Measurements from ENCODE around the gene AP3B1. TPM values are rescaled to one million over a fixed set of nuclear protein-coding genes. Genes with fewer than 3 reads are reported as not detected.

AP3B1 gene
- total RNA-seq, 5 donors from 2014 or later (not counting 1 experiment from before 2014, with no cell fraction given): 26.2 to 40.8 (median 31.4) TPM

DNA sequence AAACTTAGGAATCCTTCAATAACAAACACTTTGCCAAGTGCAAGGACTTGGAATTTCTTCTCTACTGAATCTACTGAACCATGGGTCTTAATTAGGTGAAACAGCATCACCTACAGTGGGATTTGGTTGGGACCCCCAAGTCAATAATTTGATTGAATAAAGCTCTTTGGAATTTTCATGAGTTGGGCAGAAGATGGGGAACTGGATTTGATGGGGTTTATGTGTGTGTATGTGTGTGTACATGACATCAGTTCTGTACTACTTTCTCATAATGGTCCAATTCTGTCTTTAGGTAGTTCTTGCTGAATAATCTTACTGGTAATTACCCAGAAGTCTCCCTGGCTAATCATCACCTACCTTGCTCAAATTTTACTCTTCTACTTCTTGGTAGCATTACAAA, 319.9 kb downstream of the AP3B1 start:
- DNase-seq: no peak
- Mint-ChIP-seq H3K27me3 (peaks cover 50 to 68% of the 10 kb centered on the region in 2 donors), H3K9me3 (no peaks in the 10 kb centered on the region), H3K36me3 (no peaks in the 10 kb centered on the region), H3K4me1 (peaks cover 13 to 20% (median 14%) of the 10 kb centered on the region in 3 donors), H3K4me3 (no peak overlapping the region), H3K27ac (no peak overlapping the region)
- H3K4me3 ChIP-seq (ENCODE audit: control insufficient read depth in 1 of 2, extremely low read depth in 1 of 2, low read length in 1 of 2): no peak overlapping the region
- peaks cover 28 to 29% of the 10 kb centered on the region in 2 experiments for H3K27me3 ChIP-seq (replicated peaks in 1 of 2; ENCODE audit: control insufficient read depth in 2 of 2, extremely low read depth in 1 of 2, insufficient read depth in 2 of 2, low read length in 1 of 2)
- CTCF ChIA-PET: no interaction called here
- ATAC-seq (replicated peaks in 1 of 4): no peak
- no peaks in the 10 kb centered on the region for H3K36me3 ChIP-seq (ENCODE audit: control insufficient read depth in 2 of 2, extremely low read depth in 1 of 2, insufficient read depth in 1 of 2, low read length in 1 of 2)
- no peaks in the 10 kb centered on the region for H3K9me3 ChIP-seq
- POLR2A ChIA-PET: no interaction called here
- H3K4me1 ChIP-seq (ENCODE audit: control insufficient read depth in 1 of 2, extremely low read depth in 1 of 2, insufficient read depth in 2 of 2, low read length in 2 of 2): peaks cover 0 to 15% of the 10 kb centered on the region in 2 experiments
- H3K27ac ChIP-seq (ENCODE audit: low read length): no peak overlapping the region

DNA sequence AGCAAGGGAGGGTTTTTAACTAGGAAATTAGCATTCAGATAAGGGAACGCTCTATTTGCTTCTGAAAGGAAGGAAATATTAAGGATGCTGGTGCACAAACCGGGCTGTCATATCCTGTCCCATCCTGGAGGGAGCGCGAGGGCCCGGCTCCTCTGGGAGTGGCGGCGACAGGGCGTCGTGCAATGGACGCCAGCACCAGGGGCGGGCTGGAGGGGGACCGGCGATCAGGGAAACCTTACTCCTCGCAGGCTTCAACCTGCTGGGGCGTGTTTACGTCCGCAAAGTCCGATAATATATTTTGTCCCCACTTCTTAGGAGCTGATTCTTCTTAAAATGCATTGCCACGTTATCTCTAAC, 321.3 kb downstream of the AP3B1 start:
- ChIA-PET POLR2A (no interaction called here), CTCF (no interaction called here)
- H3K27me3 ChIP-seq (replicated peaks in 1 of 2; ENCODE audit: control insufficient read depth in 2 of 2, extremely low read depth in 1 of 2, insufficient read depth in 2 of 2, low read length in 1 of 2): peaks cover 28 to 31% of the 10 kb centered on the region in 2 experiments
- no peaks in the 10 kb centered on the region for H3K9me3 Mint-ChIP-seq
- H3K27ac Mint-ChIP-seq: no peak overlapping the region
- DNase-seq: no peak
- 15% methylated on average over 15 of the region's 19 CpGs for WGBS (ENCODE audit: insufficient coverage)
- no peak overlapping the region for H3K27ac ChIP-seq (ENCODE audit: low read length)
- peaks cover 0 to 15% of the 10 kb centered on the region in 2 experiments for H3K4me1 ChIP-seq (ENCODE audit: control insufficient read depth in 1 of 2, extremely low read depth in 1 of 2, insufficient read depth in 2 of 2, low read length in 2 of 2)
- peak overlapping the region; percentile 59 to 67 (median 64) for H3K4me3 Mint-ChIP-seq
- H3K27me3 Mint-ChIP-seq: peaks cover 56 to 67% of the 10 kb centered on the region in 2 donors
- no peaks in the 10 kb centered on the region for H3K9me3 ChIP-seq
- ATAC-seq (replicated peaks in 1 of 4): peak in 1 of 4 experiments; percentile 27
- H3K36me3 Mint-ChIP-seq: no peaks in the 10 kb centered on the region
- peak overlapping the region in 1 of 2 donors; percentile 55 for H3K4me3 ChIP-seq (ENCODE audit: control insufficient read depth in 1 of 2, extremely low read depth in 1 of 2, low read length in 1 of 2)
- H3K36me3 ChIP-seq (ENCODE audit: control insufficient read depth in 2 of 2, extremely low read depth in 1 of 2, insufficient read depth in 1 of 2, low read length in 1 of 2): no peaks in the 10 kb centered on the region
- peaks cover 13 to 20% (median 14%) of the 10 kb centered on the region in 3 donors for H3K4me1 Mint-ChIP-seq

DNA sequence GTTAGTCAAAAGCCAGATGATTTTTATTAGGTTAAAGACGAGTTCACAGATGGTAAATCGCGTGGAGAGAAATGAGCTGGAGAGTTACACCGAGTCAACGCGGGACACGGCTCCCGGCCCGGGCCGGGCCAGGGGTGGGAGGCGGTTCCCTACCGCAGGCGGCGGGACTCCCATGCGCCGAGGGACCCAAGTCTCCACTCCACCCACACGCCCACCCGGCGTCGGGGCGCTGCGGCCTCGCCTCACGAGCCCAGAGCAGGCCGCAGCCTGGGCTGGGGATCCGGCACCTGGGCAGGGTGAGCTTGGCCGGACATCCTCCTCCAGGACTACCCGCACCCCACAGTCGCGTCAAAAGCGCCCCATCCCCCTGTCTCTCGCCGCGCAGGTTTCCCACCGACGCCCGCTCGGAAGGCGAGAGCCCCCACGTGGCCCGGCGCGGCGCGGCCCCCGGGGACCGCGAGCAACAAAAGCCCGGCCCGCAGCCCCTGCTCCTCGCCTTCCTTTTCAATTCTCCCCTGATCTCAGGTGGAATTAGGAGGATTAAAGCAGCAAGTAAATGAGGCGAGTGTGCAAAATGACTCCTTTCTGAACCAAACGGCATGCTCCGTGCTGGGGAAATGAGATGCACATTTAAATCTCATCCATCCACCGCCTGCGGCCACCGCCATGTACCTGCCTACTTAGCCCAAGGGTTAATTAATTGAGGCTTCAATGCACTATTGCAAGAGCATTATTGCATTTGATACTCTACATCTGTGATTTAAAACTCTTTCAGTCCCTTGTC, 321.8 kb downstream of the AP3B1 start:
- Mint-ChIP-seq H3K36me3 (no peaks in the 10 kb centered on the region), H3K9me3 (no peaks in the 10 kb centered on the region), H3K27ac (no peak overlapping the region), H3K4me3 (peak overlapping the region; percentile 59 to 67 (median 64)), H3K27me3 (peaks cover 55 to 68% of the 10 kb centered on the region in 2 donors), H3K4me1 (peaks cover 13 to 20% (median 14%) of the 10 kb centered on the region in 3 donors)
- peak overlapping the region in 1 of 2 donors; percentile 55 for H3K4me3 ChIP-seq (ENCODE audit: control insufficient read depth in 1 of 2, extremely low read depth in 1 of 2, low read length in 1 of 2)
- ChIA-PET POLR2A (no interaction called here), CTCF (no interaction called here)
- ATAC-seq (replicated peaks in 1 of 4) (peak; percentile 31 to 69 (median 58)), DNase-seq (peak in 10 of 35 experiments; percentile 5 to 29 (median 10))
- H3K36me3 ChIP-seq (ENCODE audit: control insufficient read depth in 2 of 2, extremely low read depth in 1 of 2, insufficient read depth in 1 of 2, low read length in 1 of 2): no peaks in the 10 kb centered on the region
- H3K9me3 ChIP-seq: no peaks in the 10 kb centered on the region
- H3K4me1 ChIP-seq (ENCODE audit: control insufficient read depth in 1 of 2, extremely low read depth in 1 of 2, insufficient read depth in 2 of 2, low read length in 2 of 2): peaks cover 0 to 15% of the 10 kb centered on the region in 2 experiments
- H3K27me3 ChIP-seq (replicated peaks in 1 of 2; ENCODE audit: control insufficient read depth in 2 of 2, extremely low read depth in 1 of 2, insufficient read depth in 2 of 2, low read length in 1 of 2): peaks cover 28 to 31% of the 10 kb centered on the region in 2 experiments
- 4% methylated on average over 20 of the region's 57 CpGs for WGBS (ENCODE audit: insufficient coverage)
- no peak overlapping the region for H3K27ac ChIP-seq (ENCODE audit: low read length)

DNA sequence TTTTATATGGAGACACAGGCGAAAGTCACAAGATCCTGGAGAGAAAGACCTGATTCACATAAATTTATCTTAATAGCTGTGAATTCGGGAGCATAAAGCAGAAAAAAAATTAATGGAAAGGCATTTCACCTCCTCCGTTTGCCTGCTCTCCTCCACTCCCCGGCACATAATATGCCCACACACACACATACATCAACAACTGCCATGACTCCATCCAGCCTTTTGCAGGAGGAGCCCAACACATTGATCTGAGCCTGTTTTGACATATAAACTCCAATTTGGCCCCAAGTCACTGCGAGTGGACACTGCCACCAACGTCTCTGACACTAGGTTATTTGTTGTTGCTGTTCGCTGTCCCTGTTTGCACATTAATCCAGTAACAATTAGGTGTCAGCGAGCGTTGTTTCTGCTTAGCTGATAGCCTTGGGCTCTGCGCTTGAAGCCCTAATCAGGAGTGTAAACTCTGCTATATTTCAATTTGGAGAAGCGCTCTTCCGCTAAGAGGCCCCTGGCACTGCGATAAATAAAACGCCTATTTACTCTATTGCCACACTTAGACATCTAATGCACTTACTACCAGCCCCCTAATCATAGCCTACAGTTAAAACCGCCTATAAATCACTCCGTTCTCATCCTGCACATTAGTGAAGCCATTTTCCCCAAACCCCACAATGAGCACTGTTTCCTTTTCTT, 322.6 kb downstream of the AP3B1 start:
- Mint-ChIP-seq H3K27me3 (peaks cover 52 to 66% of the 10 kb centered on the region in 2 donors), H3K36me3 (no peaks in the 10 kb centered on the region), H3K4me3 (peak overlapping the region; percentile 6 to 64 (median 39)), H3K4me1 (peaks cover 13 to 20% (median 14%) of the 10 kb centered on the region in 3 donors), H3K9me3 (no peaks in the 10 kb centered on the region), H3K27ac (no peak overlapping the region)
- no peaks in the 10 kb centered on the region for H3K36me3 ChIP-seq (ENCODE audit: control insufficient read depth in 2 of 2, extremely low read depth in 1 of 2, insufficient read depth in 1 of 2, low read length in 1 of 2)
- H3K4me3 ChIP-seq (ENCODE audit: control insufficient read depth in 1 of 2, extremely low read depth in 1 of 2, low read length in 1 of 2): peak overlapping the region in 1 of 2 donors; percentile 55
- no peak for DNase-seq
- peak in 1 of 4 experiments; percentile 16 for ATAC-seq (replicated peaks in 1 of 4)
- ChIA-PET POLR2A (interaction anchor here in 1 of 2 donors (0.6 kb wide), 1 partner anchor 95 kb away, joined by 3 read pairs; no protein-coding TSS in a partner anchor), CTCF (no interaction called here)
- no peak overlapping the region for H3K27ac ChIP-seq (ENCODE audit: low read length)
- peaks cover 0 to 15% of the 10 kb centered on the region in 2 experiments for H3K4me1 ChIP-seq (ENCODE audit: control insufficient read depth in 1 of 2, extremely low read depth in 1 of 2, insufficient read depth in 2 of 2, low read length in 2 of 2)
- 37% methylated on average over 12 of the region's 16 CpGs for WGBS (ENCODE audit: insufficient coverage)
- H3K27me3 ChIP-seq (replicated peaks in 1 of 2; ENCODE audit: control insufficient read depth in 2 of 2, extremely low read depth in 1 of 2, insufficient read depth in 2 of 2, low read length in 1 of 2): peaks cover 28 to 31% of the 10 kb centered on the region in 2 experiments
- H3K9me3 ChIP-seq: no peaks in the 10 kb centered on the region

DNA sequence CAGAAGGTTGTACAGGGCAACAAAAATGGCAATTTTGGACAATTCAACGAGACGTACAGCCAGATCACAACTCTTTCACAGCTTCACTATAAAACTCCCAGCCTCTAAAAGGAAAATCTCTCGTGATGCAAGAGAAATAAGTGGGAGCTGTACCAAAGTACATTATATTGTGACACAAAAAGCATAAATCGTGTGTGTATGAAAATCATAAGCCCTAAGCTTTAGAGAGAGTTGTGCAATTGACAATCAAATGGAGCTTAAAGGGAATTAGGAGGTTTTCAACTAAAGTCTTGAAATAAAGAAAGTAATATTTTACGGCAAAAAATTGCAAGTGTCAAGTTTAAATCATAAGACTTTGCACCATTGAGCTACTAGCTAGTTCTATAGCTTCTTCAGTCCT, 323.6 kb downstream of the AP3B1 start:
- DNase-seq: no peak
- Histone ChIP-seq H3K27ac (ENCODE audit: low read length) (no peak overlapping the region), H3K9me3 (no peaks in the 10 kb centered on the region), H3K27me3 (replicated peaks in 1 of 2; ENCODE audit: control insufficient read depth in 2 of 2, extremely low read depth in 1 of 2, insufficient read depth in 2 of 2, low read length in 1 of 2) (peaks cover 30 to 35% of the 10 kb centered on the region in 2 experiments), H3K4me1 (ENCODE audit: control insufficient read depth in 1 of 2, extremely low read depth in 1 of 2, insufficient read depth in 2 of 2, low read length in 2 of 2) (peaks cover 0 to 15% of the 10 kb centered on the region in 2 experiments), H3K4me3 (ENCODE audit: control insufficient read depth in 1 of 2, extremely low read depth in 1 of 2, low read length in 1 of 2) (no peak overlapping the region), H3K36me3 (ENCODE audit: control insufficient read depth in 2 of 2, extremely low read depth in 1 of 2, insufficient read depth in 1 of 2, low read length in 1 of 2) (no peaks in the 10 kb centered on the region)
- ChIA-PET CTCF (no interaction called here), POLR2A (no interaction called here)
- Mint-ChIP-seq H3K4me3 (no peak overlapping the region), H3K27ac (no peak overlapping the region), H3K36me3 (no peaks in the 10 kb centered on the region), H3K27me3 (peaks cover 53 to 67% of the 10 kb centered on the region in 2 donors), H3K4me1 (peaks cover 13 to 20% (median 14%) of the 10 kb centered on the region in 3 donors), H3K9me3 (no peaks in the 10 kb centered on the region)
- ATAC-seq (replicated peaks in 1 of 4): no peak
- WGBS (ENCODE audit: insufficient coverage): no CpG with 5 or more reads among the region's 5 CpGs

DNA sequence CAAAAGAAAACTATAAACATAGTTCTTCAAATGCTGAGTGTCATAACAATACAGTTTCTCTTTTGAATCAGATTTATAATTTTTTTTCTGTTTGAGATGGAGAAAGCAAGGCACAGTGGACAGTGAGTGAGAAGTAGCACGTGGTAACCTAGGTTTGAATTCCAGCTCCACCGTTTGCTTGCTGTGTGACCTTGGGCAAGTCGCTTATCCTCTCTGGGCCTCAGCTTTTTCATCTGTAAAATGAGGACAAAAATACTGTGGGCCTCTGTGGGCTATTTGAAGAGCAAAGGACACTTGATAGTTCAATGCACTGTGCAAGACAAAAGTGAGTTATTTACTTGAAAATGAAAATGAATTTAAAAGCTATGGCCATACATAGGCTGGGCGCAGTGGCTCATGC, 330.7 kb downstream of the AP3B1 start:
- ATAC-seq (replicated peaks in 1 of 4) (no peak), DNase-seq (no peak)
- H3K4me3 Mint-ChIP-seq: no peak overlapping the region
- peaks cover 2 to 3% of the 10 kb centered on the region in 2 experiments for H3K4me1 ChIP-seq (ENCODE audit: control insufficient read depth in 1 of 2, extremely low read depth in 1 of 2, insufficient read depth in 2 of 2, low read length in 2 of 2)
- H3K36me3 Mint-ChIP-seq: no peaks in the 10 kb centered on the region
- POLR2A ChIA-PET: no interaction called here
- no peak overlapping the region for H3K27ac ChIP-seq (ENCODE audit: low read length)
- peaks cover 13 to 19% (median 15%) of the 10 kb centered on the region in 3 donors for H3K4me1 Mint-ChIP-seq
- H3K36me3 ChIP-seq (ENCODE audit: control insufficient read depth in 2 of 2, extremely low read depth in 1 of 2, insufficient read depth in 1 of 2, low read length in 1 of 2): no peaks in the 10 kb centered on the region
- CTCF ChIA-PET: no interaction called here
- H3K4me3 ChIP-seq (ENCODE audit: control insufficient read depth in 1 of 2, extremely low read depth in 1 of 2, low read length in 1 of 2): no peak overlapping the region
- H3K9me3 Mint-ChIP-seq: no peaks in the 10 kb centered on the region
- no peak overlapping the region for H3K27ac Mint-ChIP-seq
- no peaks in the 10 kb centered on the region for H3K9me3 ChIP-seq
- 94% methylated on average over 3 of the region's 4 CpGs for WGBS (ENCODE audit: insufficient coverage)
- H3K27me3 Mint-ChIP-seq: peaks cover 19 to 27% of the 10 kb centered on the region in 2 donors
- H3K27me3 ChIP-seq (replicated peaks in 1 of 2; ENCODE audit: control insufficient read depth in 2 of 2, extremely low read depth in 1 of 2, insufficient read depth in 2 of 2, low read length in 1 of 2): peaks cover 8 to 11% of the 10 kb centered on the region in 2 experiments
